NCI-H460 (cell line): ENCODE data around the gene SLC41A3. TPM values are rescaled to one million over a fixed set of nuclear protein-coding genes. Genes with fewer than 3 reads are reported as not detected.
"Not testable (repeated sequence)": the region's sequence is repeated elsewhere in the genome, so short reads cannot be mapped to it uniquely, and the experiment has no call there.

Source experiments
- DNase-seq: peaks from one replicate; pipeline ENCODE4 v3.0.0-alpha.2; 2016; ENCODE audit warnings: low read depth; ENCODE audit errors: extremely low read depth
- total RNA-seq: library from RNA; depleted of rRNA; stranded (reverse); fragments of >200 nt; shearing (Covaris generic); gene quantifications from 2 replicates; pipeline ENCODE4 v1.2.3, GENCODE V29; 2014

The SLC41A3 gene
- total RNA-seq, 1 experiment from 2014 or later, result 27.8 TPM

DNA sequence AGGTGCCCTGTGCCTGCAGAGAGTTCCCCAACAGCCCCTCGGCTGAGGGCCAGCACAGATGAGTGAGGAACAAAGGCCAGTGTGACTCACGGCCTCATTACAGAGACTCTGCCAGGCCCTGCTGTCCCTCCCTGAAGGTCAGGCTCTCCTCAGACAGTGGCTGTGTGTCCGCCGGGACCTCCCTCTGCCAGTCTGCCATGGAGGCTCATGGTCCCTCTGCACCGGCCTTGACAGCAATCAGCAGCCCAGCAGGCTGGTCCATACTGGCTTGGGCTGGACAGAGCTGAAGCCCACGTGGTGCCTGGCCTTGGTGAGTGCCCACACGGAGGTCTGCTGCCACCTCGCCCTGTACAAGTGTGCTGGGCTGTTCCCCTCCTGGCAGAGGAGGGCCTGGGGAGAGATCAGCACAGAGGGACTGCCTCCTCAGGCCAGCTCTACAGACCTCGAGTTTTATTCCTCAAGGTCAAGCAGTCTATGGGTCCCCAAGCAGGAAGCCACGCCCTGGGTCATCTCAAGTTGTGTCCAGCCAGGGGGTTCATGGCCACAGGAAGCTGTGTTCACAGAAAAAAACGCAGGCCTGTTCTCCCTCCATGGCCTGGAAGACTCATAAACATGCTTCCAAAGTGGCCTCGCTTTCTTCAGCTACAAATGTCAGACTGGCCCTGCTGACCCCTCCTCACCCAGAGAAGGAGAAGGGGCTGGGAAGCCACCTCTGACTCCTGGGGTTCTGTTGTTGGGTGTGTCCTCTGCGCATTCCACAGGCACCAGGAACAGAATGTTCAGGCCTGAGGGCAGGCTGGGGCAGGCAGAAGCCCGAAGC, 27.0 kb downstream of the SLC41A3 start:
- DNase-seq, result no peak

DNA sequence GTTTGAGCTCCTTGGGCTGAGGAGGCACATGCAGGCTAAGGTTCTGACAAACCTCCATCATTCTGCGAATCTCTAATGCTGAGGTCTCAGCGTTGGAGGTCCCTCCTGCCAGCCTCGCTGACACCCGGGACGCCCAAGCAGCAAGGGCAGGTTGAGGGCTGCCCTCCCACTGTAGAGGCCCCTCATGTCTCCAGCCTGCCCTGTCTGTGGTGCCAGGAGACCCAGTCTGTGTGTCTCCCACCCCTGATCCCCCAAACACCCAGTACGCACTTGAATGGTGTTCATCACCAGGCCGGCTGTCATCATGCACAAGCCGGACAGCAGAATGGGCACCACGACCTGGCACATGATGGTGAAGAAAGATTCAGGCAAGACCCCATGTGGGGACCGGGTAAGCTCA, 27.8 kb downstream of the SLC41A3 start:
- DNase-seq, result no peak

DNA sequence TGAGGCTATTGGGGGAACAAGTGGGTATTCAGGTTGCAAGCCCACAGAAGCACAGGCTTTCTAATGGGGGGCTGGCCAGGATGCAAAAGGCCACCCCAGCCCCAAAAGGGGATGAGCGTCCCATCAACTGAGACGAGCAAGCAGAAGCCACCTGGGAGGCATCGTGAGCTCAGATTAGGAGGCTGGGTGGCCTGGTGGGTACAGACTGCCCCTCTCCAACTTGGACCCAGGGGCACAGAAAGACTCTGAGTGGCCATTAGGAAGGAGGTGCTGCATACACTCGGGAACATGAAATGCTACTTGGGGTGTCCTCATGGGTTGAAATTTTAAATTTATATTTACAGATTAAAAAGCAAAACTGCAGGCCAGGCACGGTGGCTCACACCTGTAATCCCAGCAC, 29.1 kb downstream of the SLC41A3 start:
- DNase-seq, result no peak

DNA sequence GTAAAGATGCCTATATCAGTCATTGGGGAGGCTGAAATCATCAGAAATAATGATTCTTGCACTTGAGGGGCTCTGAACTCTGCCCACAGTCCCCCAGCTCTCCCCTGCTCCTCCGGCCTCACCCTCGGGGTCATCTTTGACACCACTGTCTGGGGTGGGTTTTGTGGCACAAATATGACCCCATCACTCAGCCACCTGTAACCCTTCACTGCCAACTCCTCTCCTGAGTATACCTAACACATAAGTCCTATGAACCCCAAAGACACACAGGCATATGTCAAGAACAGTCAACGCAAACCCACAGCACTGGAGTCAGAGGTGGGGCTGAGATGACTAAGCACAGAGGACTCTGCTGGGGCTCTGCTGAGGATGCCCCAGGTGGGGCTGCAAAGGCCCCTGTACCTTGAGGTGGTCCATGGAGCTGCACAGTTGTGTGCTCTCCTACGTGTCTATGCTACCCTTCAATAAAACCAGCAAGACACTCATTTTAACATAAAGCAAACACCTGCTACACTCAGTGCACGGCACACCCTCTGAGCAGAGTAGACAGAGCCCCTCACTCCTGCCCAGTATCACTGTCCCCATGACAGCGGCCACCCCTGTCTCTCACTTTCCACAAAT, 29.9 kb downstream of the SLC41A3 start:
- no peak for DNase-seq

GRCh38 chr3:126053513-126053912, 30.4 kb downstream of the SLC41A3 start:
- DNase-seq, result no peak

DNA sequence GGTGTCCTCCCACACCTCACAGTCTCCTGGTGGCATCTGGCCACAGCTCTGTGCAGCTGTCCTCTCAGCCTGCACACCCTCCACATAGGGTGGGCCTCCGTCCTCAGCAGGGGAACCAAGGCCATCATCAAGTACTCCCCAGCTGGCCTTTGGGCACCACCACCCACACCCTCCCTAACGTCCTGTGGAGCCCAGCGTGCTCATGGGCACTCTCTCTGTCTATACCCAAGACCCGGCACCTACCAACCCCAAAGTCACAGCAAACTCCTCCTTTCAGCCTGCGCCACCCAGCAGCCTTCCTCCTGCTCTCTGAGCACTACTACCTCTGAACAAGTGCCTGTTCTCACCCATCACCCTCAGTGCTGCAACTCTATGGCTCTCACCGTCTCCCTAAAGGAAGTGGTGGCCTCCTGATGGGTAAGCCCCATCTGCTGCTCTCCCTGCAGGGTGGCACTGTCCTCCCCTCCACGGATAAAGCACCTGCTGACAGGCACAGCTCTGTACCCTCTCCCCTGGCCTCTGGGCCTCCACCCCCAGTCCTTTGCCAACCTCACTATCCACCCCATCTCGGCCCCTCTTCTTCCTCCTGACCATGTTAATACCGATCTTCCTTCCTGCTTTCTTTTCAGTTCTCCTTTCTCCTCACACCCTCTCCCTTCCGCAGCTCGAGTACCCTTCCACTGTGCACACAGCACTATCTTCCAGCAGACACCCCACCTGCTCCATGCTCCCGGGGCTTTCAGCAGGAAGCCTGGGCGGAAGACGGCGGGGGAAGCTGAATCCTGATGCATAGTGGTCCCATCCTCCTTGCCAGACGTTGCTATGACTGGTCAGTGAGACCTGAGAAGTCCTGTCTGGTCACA, 31.5 kb downstream of the SLC41A3 start:
- no peak for DNase-seq

DNA sequence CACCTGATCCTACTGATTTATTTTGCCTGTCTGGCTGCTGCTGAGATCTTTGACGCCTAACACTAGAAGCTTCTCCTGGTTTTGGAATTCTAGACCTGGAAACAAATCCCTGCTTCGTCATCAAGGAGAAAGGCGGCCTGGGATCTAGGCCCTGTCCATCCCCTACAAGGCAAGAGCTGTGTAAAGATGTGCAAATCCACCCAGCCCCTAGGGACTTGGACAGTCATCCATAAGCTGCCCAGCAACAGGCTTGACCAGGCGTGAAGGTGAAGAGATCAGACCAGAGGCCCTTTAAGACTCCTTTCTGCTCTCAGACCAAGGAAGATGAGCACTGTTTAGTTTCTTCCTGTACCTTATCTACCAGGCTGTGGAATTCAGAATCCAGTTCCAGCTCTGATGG, 32.2 kb downstream of the SLC41A3 start:
- DNase-seq, result no peak

GRCh38 chr3:126051234-126051633, 32.7 kb downstream of the SLC41A3 start:
- DNase-seq, result no peak

DNA sequence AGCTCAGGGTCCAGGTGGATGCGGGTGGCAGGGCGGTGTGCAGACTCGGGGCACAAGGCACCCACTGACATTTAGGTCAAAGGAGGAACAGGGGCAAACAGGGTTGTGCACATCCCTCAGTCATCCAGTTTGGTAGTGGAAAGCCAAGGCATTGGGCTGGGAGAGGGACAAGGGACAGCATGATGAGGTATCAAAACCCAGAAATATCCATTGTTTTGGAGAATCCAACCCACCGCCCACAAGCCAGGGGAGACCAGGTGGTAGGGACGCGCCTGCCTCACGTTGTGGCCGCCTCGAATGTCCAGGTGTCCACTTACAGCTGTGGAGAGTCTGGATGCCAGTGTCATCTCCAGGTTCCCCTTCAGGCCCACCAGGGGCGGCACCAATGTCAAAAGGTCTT, 33.3 kb downstream of the SLC41A3 start:
- no peak for DNase-seq

GRCh38 chr3:126050050-126050392, 33.9 kb downstream of the SLC41A3 start:
- no peak for DNase-seq

GRCh38 chr3:126049289-126050049, 34.5 kb downstream of the SLC41A3 start:
- DNase-seq, result no peak

DNA sequence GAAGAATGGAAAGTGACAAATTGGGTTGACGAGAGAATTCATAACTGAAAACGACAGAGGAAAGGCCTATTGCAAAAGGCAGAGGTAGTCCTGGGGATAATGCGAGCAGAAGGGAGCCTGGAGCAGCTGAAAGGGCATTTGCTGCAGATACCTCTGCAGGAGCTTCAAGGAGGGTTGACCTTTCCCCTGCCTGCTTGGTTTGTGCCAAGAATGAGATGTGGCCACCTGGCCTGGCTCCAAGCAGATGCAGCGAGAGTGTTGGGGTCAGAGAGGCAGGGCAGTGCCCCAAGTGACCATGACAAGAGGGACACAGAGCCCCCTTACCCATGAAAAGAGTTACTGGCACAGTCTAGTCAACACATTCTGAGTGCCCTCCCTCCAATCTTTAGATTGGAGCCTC, 43.5 kb downstream of the SLC41A3 start:
- no peak for DNase-seq

GRCh38 chr3:126039870-126040269, 44.1 kb downstream of the SLC41A3 start:
- no peak for DNase-seq

GRCh38 chr3:126038791-126039190, 45.1 kb downstream of the SLC41A3 start:
- DNase-seq, result not testable (repeated sequence)

- DNase-seq, result no peak
Observed at GRCh38 chr3:126036056-126036549, 47.8 kb downstream of the SLC41A3 start.

DNA sequence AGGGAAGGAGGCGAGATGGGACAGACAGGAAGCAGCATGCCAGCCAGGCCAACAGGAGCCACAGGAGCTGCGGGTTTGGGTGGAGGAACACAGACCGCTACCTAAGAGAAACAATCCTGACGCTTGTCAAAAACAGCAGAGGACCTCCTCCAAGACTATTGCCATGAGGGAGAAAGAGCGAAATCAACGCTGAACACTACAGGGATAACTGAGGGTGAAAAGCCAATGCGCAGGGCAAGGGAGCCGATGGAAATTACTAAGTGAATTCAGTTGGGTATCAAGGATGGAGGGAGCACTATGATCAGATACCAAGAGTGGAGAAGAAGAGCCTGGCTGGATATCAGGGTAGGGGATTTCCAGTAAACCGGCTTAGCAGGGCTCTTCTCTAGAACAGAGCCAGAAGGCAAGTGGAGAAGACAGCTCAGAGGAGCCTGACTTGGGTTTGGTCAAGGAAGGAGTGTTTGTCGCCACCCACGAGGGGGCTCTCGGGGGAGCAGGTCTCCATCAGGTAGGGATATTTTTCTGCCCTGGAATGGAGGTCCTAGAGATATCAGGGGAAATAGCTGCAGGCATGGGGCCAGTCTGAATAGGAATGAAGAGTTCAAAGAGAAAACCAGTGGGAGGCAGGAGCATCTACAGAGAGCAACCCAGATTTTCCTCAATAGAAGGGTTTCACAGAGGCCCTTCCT, 48.4 kb downstream of the SLC41A3 start:
- no peak for DNase-seq

- no peak for DNase-seq
Observed at GRCh38 chr3:126034481-126035361, 49.2 kb downstream of the SLC41A3 start.

DNA sequence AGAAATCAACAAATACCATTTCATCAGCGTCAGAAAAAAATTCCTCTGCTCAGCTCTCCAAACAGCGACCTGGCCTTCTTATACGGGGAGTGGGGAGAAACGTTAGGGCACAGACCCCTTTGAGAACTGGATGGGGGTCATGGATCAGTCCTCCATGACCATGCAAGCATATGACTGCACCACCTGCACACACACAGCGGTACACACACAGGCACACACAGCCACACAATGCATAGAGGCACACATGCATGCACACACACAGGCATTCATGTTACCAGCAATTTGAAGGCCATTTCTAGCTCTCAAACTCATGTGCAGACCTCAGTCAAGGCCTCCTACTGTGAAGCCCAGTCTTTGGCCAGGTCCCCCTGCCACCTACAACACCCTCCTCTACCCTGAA, 50.2 kb downstream of the SLC41A3 start:
- no peak for DNase-seq
